AG08395 (cell line): ENCODE results near the gene PRR7.

Experiments used
- DNase-seq: peaks from one replicate; pipeline ENCODE4 v3.0.0; 2012; ENCODE audit warnings: mixed read lengths, low spot score

PRR7 gene

GRCh38 chr5:177499842-177500241 is 53.2 kb downstream of the PRR7 start:
- no peak for DNase-seq

- peak; percentile 87 for DNase-seq
Observed at GRCh38 chr5:177500685-177501522, 54.3 kb downstream of the PRR7 start.

- no peak for DNase-seq
Observed at GRCh38 chr5:177501874-177502678, 55.5 kb downstream of the PRR7 start.

- DNase-seq: no peak
Observed at GRCh38 chr5:177502886-177503285, 56.3 kb downstream of the PRR7 start.

GRCh38 chr5:177503351-177504085 is 56.9 kb downstream of the PRR7 start:
- DNase-seq: no peak

- no peak for DNase-seq
Observed at GRCh38 chr5:177504086-177505056, 57.8 kb downstream of the PRR7 start.

- no peak for DNase-seq
Observed at GRCh38 chr5:177505075-177505474, 58.5 kb downstream of the PRR7 start.
